Kidney epithelial cell (primary cell): ENCODE measurements around the gene KIAA1958. TPM values are rescaled to one million over a fixed set of nuclear protein-coding genes. Genes with fewer than 3 reads are reported as not detected.

ENCODE experiments used
- DNase-seq: peaks from one replicate; pipeline ENCODE4 v3.0.0-alpha.2; 2010; ENCODE audit warnings: low read depth
- H3K27me3 ChIP-seq: 2 replicates; pipeline ENCODE4 v1.6.0; 2011; ENCODE audit warnings: low read length; ENCODE audit not compliant: control insufficient read depth, insufficient read depth
- H3K36me3 ChIP-seq: 2 replicates; pipeline ENCODE4 v1.5.1; 2011; ENCODE audit warnings: low read length; ENCODE audit not compliant: control insufficient read depth, insufficient read depth
- H3K4me3 ChIP-seq: 2 replicates; pipeline ENCODE4 v1.5.1; 2011; ENCODE audit warnings: low read depth, mild to moderate bottlenecking, control low read depth, low read length
- total RNA-seq: library from RNA; depleted of rRNA; stranded (reverse); fragments of >200 nt; gene quantifications from 2 replicates; pipeline ENCODE4 v1.2.3, GENCODE V29; 2015
- TF ChIP-seq, protein P1 (sequence below): IDR thresholded peaks from 2 replicates; pipeline ENCODE4 v1.5.1; 2011; ENCODE audit warnings: mild to moderate bottlenecking, moderate library complexity, low read length, control low read depth, inconsistent platforms; ENCODE audit not compliant: insufficient read depth, poor library complexity, severe bottlenecking

KIAA1958 gene
- total RNA-seq, 1 donor from 2014 or later = 7.5 TPM

DNA sequence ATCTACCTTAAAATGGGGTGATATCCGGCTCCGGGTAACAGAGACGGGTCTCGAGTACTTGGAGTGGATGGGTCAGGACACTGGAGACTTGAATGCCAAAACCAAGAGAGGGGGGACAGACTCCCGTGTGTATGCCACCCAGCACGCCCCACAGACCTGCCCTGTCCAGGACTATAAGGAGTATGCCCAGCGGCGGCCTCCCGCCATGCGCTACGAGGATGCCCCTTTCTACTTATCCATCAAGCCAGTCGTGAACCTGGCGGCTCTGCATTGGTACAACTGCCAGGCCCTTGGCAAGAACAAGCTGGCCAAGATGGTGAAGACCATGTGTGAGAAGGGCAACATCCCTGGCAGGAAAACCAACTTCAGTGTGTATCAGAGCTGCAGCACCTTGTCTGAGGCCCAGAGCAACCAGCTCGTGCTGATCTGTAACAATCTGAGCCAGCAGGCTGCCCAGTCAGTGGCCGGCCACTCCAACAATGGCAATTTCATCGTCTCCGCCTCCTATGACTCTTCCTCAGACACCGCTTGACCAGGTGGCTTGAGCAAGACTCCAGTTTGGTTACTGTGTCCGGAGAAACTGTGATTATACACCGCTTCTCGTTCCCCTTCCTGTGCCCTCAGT, 131.9 kb downstream of the KIAA1958 start:
- TF ChIP-seq, protein P1, sequence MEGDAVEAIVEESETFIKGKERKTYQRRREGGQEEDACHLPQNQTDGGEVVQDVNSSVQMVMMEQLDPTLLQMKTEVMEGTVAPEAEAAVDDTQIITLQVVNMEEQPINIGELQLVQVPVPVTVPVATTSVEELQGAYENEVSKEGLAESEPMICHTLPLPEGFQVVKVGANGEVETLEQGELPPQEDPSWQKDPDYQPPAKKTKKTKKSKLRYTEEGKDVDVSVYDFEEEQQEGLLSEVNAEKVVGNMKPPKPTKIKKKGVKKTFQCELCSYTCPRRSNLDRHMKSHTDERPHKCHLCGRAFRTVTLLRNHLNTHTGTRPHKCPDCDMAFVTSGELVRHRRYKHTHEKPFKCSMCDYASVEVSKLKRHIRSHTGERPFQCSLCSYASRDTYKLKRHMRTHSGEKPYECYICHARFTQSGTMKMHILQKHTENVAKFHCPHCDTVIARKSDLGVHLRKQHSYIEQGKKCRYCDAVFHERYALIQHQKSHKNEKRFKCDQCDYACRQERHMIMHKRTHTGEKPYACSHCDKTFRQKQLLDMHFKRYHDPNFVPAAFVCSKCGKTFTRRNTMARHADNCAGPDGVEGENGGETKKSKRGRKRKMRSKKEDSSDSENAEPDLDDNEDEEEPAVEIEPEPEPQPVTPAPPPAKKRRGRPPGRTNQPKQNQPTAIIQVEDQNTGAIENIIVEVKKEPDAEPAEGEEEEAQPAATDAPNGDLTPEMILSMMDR = no peak
- Histone ChIP-seq H3K4me3 (no peak overlapping the region), H3K36me3 (no peaks in the 10 kb centered on the region), H3K27me3 (no peaks in the 10 kb centered on the region)
- DNase-seq = no peak

DNA sequence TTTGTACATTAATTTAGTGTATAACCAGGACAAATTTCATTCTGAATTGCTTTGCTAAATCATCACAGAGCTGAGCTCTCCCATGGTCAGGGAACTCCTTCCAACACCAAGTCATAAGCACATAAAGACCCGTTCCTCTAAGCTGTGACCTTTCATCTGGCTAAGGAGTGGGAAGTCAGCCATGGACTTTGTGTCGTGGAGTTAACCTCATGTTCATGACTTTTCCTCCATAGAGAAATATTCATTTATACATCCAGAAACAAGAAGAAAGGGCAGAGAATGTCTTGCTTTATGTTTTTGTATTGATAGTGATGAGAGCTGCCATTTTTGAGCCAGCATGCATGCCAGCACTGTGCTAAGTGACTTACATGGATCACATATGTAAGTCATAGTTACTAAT, 133.8 kb downstream of the KIAA1958 start:
- Histone ChIP-seq H3K27me3 (no peaks in the 10 kb centered on the region), H3K4me3 (no peak overlapping the region), H3K36me3 (no peaks in the 10 kb centered on the region)
- TF ChIP-seq, protein P1 = no peak
- DNase-seq = no peak

DNA sequence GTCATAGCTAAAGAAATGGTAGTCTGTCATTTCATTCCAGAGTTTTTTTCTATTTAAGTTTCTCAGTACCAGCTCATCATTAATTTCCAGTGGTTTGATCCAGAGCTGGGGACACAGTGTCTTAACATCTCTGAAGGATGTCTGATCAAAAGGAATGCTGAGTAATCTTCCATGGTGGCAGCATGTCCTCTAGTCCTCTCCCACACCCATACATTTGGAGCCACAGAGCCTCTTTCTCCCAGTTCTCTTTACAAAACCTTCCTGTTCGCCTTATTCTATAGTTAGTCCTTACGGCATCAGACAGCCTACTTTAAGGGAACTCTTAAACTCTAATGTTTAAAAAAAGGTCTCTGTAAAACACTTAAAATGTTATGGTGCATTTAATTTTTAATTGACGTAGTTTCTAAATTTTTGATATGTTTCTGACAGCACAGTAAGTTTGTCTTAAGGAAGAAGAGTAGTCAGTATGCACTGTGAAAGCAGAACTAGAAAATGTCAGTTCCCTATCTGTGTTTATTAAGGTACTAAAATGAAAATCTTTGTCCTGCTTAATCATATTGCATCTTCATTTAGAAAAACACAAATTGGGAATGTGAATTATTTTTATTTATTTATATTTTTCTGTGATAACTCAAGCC, 134.5 kb downstream of the KIAA1958 start:
- Histone ChIP-seq H3K27me3 (no peaks in the 10 kb centered on the region), H3K36me3 (no peaks in the 10 kb centered on the region), H3K4me3 (no peak overlapping the region)
- TF ChIP-seq, protein P1 = no peak
- DNase-seq = no peak

DNA sequence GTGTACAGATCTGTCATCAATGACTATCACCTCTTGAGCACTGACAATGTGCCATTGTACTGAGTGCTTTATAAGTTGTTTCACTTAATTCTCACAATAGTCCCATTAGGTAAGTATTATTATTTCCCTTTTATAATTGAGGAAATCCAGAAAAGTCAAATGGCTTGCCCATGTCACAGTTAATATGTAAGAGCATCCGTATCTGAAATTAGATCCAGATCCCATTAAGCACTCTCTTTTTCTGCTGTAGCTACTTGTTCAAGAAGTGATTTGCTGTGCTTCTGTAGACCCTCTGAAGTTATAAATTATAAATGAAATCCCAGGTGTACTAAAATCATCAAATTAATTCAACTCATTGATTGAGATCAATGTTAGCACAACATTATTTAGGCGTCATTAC, 136.6 kb downstream of the KIAA1958 start:
- H3K4me3 ChIP-seq = no peak overlapping the region
- H3K36me3 ChIP-seq = no peaks in the 10 kb centered on the region
- TF ChIP-seq, protein P1 = no peak
- no peak for DNase-seq
- H3K27me3 ChIP-seq = no peaks in the 10 kb centered on the region

DNA sequence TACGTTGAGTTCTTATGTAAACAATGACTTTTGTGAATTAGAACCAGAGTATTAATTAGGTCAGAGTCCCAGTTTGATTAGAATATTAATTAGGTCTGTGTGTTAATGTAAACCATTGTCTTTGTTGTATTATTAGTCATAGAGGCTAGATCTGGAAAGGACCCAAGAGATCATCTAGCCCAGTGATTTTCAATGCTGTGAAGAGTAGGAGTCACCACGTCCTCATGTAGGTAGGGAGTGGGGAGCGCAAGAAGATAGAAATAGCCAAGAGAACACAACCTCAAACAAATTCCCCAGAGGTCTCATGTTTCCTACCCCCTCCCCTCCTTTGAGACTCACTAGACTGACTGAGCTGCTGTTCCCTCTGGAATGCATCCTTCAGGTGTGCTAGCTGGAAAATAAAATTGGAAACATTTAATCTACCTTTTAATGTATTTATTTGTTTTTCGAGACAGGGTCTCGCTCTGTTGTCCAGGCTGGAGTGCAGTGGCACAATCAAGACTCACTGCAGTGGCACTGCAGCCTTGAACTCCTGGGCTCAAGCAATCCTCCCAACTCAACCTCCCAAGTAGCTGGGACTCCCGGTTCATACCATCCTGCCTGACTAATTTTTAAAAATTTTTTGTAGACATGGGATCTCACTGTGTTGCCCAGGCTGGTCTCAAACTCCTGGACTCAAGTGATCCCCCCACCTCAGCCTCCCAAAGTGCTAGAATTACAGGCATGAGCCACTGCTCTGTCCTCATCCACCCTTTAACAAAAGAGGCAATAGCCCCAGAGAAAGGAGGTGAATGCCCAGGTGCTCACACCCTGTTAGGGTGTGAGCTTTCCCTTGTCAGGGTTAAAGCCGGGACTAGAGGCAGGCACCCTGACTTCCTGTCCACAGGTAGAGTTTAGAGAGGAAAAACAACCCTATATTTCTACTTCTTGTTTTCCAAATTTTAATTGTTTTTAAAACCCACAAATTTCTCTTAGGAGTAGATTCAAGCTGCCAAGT, 138.4 kb downstream of the KIAA1958 start:
- Histone ChIP-seq H3K27me3 (no peaks in the 10 kb centered on the region), H3K36me3 (no peaks in the 10 kb centered on the region), H3K4me3 (no peak overlapping the region)
- DNase-seq = no peak
- TF ChIP-seq, protein P1 = no peak
